NB4 (cell line): ENCODE data around the gene SYP.

Source experiments
- DNase-seq: peaks from one replicate; pipeline ENCODE4 v3.0.0; 2010; ENCODE audit warnings: low read depth
- H3K4me3 ChIP-seq: one replicate; pipeline ENCODE4 v1.5.1; 2011; ENCODE audit warnings: mild to moderate bottlenecking, low read depth, low read length, moderate library complexity
- CTCF ChIP-seq: IDR thresholded peaks from one replicate; pipeline ENCODE4 v1.5.1; 2012; ENCODE audit warnings: low read depth, low read length
- MAX ChIP-seq: IDR thresholded peaks from 2 replicates; pipeline ENCODE4 v1.6.1; 2011; ENCODE audit warnings: low read depth, low read length
- MYC ChIP-seq: IDR thresholded peaks from 2 replicates; pipeline ENCODE4 v1.6.1; 2011; ENCODE audit warnings: low read depth, low read length
- POLR2A ChIP-seq: IDR thresholded peaks from 2 replicates; pipeline ENCODE4 v1.6.1; 2011; ENCODE audit warnings: mild to moderate bottlenecking; ENCODE audit not compliant: insufficient read length; ENCODE audit errors: extremely low read depth

SYP gene

GRCh38 chrX:49203536-49203935 is 3.5 kb upstream of the SYP start:
- TF ChIP-seq CTCF (no peak), POLR2A (no peak), MYC (no peak)
- H3K4me3 ChIP-seq, result no peak overlapping the region
- no peak for DNase-seq

- TF ChIP-seq MYC, result no peak
- TF ChIP-seq CTCF, result no peak
- no peak for TF ChIP-seq POLR2A
- TF ChIP-seq MAX, result no peak
- no peak for DNase-seq
Measured at GRCh38 chrX:49202022-49202421, 2.0 kb upstream of the SYP start.

GRCh38 chrX:49199315-49199595 is 738 bp downstream of the SYP start:
- no peak overlapping the region for H3K4me3 ChIP-seq
- no peak for DNase-seq
- TF ChIP-seq POLR2A (no peak), MAX (no peak), CTCF (no peak), MYC (no peak)

More at GRCh38 chrX:49202022-49202421, 2.0 kb upstream of the SYP start:
- H3K4me3 ChIP-seq, result no peak overlapping the region

GRCh38 chrX:49198540-49199314 is 1.3 kb downstream of the SYP start:
- DNase-seq, result no peak
- H3K4me3 ChIP-seq, result no peak overlapping the region
- no peak for TF ChIP-seq MYC
- TF ChIP-seq MAX, result no peak
- no peak for TF ChIP-seq CTCF
- TF ChIP-seq POLR2A, result no peak

GRCh38 chrX:49197543-49198087 is 2.4 kb downstream of the SYP start:
- no peak overlapping the region for H3K4me3 ChIP-seq
- TF ChIP-seq MAX (no peak), POLR2A (no peak), MYC (no peak), CTCF (no peak)
- DNase-seq, result no peak

- TF ChIP-seq POLR2A, result no peak
- TF ChIP-seq MAX, result no peak
- no peak for TF ChIP-seq CTCF
- TF ChIP-seq MYC, result no peak
- no peak overlapping the region for H3K4me3 ChIP-seq
Measured at GRCh38 chrX:49193542-49193964, 6.4 kb downstream of the SYP start.

More at GRCh38 chrX:49193542-49193964, 6.4 kb downstream of the SYP start:
- no peak for DNase-seq
